Erythroblast (primary cell): ENCODE data around the gene AAR2.

Experiments
- GATA1 ChIP-seq: IDR thresholded peaks from 2 replicates; pipeline ENCODE4 v1.6.1; 2011; ENCODE audit warnings: low read depth, mild to moderate bottlenecking, control low read depth, low read length, moderate library complexity
- POLR2A ChIP-seq: IDR thresholded peaks from 2 replicates; pipeline ENCODE4 v1.6.1; 2011; ENCODE audit warnings: mild to moderate bottlenecking, low read length

GRCh38 chr20:36206068-36206467 lies 30.2 kb upstream of the AAR2 start:
- no peak for TF ChIP-seq POLR2A
- no peak for TF ChIP-seq GATA1
